GM21528 (cell line): Measurements from ENCODE around the gene HAO2.
"Not testable (repeated sequence)": the region's sequence is repeated elsewhere in the genome, so short reads cannot be mapped to it uniquely, and the experiment has no call there.

Experiments used
- ATAC-seq: cut with Tn5 transposase; IDR thresholded peaks from one replicate; pipeline ENCODE4 v1.9.1; 2021; ENCODE audit warnings: mild to moderate bottlenecking, moderate library complexity; ENCODE audit not compliant: unreplicated experiment, low FRiP score

HAO2 gene

GRCh38 chr1:119341372-119341947, 27.1 kb upstream of the HAO2 start:
- no peak for ATAC-seq

- no peak for ATAC-seq
Observed at GRCh38 chr1:119345398-119345797, 23.2 kb upstream of the HAO2 start.

DNA sequence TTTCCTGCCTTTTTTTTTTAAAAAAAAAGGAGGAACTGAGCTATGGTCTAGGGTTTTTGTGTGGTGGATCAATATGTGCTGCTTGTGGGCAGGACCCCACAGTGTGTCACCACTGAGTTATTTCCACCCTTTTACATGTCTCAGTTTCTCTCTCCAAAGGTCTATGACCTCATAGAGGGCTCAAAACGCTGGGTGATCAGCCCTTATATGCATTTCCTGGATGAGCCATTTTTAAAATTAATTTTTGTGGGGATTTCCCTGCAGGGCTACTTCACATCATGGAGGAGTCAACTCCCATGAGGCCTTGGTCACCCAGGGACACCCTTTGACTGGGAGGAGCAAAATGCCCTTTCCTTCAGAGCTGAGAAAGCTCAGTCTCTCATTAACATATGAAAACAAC, 20.7 kb upstream of the HAO2 start:
- ATAC-seq, result peak; percentile 70

GRCh38 chr1:119348941-119349340, 19.6 kb upstream of the HAO2 start:
- ATAC-seq, result no peak

DNA sequence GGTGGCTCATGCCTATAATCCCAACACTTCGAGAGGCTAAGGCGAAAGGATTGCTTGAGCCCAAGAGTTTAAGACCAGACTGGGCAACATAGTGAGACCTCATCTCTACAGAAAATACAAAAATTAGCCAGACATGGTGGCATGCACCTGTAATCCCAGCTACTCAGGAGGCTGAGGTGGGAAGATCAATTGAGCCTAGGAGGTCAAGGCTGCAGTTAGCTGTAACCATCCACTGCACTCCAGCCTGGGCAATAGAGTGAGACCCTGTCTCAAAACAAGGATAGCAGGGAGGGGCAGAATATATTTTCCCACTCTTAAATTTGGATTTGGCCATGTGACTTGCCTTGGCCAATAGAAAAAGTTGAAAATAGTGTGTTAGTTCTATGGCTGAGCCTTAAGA, 17.7 kb upstream of the HAO2 start:
- not testable (repeated sequence) for ATAC-seq

- ATAC-seq, result no peak
Observed at GRCh38 chr1:119351997-119352396, 16.6 kb upstream of the HAO2 start.

GRCh38 chr1:119353836-119354235, 14.7 kb upstream of the HAO2 start:
- ATAC-seq, result no peak

- ATAC-seq, result no peak
Observed at GRCh38 chr1:119358636-119359035, 9.9 kb upstream of the HAO2 start.

- ATAC-seq, result no peak
Observed at GRCh38 chr1:119359730-119360129, 8.9 kb upstream of the HAO2 start.

DNA sequence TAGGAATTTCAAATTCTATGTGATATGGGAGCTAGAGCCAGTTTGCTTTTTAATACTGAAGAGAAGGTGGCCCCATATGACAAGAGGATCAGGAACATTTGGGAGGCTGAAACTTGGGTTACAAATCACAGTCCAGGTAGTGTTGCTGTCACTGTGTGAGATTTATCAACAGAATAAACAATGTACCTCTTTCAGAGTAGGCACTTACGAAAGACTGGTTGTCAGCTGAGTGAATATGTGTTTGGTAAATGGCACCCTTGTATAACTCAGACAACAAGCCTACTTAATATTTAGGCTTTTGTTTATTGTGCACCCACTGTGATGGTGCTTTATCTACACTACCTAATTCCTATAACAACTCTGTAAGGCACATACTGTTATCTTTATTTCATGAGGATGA, 7.4 kb upstream of the HAO2 start:
- ATAC-seq, result no peak

- no peak for ATAC-seq
Observed at GRCh38 chr1:119361620-119362344, 6.8 kb upstream of the HAO2 start.

- ATAC-seq, result no peak
Observed at GRCh38 chr1:119363162-119363561, 5.4 kb upstream of the HAO2 start.

- no peak for ATAC-seq
Observed at GRCh38 chr1:119364640-119365039, 3.9 kb upstream of the HAO2 start.

- ATAC-seq, result no peak
Observed at GRCh38 chr1:119366424-119366823, 2.2 kb upstream of the HAO2 start.

GRCh38 chr1:119367432-119368124, 1.0 kb upstream of the HAO2 start:
- no peak for ATAC-seq

DNA sequence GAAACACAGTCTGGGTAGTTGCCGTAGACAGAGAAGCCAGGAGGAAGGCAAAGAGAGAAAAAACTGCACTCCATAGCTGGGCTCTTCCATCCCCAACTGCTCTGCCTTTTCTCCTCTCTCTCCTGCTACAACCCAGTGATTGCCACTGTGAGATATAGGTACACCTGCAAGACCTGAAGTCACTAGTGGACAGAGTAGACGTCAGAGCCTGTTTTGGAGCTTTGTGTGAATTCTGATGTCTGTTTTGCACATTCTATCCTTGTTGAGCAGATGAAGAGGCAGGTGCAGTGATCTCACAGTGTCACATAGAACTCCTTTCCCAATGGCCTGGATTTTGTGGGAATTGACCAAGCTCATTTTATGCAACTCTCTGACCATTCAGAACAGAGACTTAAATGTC, 2.2 kb downstream of the HAO2 start:
- no peak for ATAC-seq

GRCh38 chr1:119371815-119372214, 3.2 kb downstream of the HAO2 start:
- ATAC-seq, result no peak

GRCh38 chr1:119372503-119373086, 4.0 kb downstream of the HAO2 start:
- ATAC-seq, result no peak

DNA sequence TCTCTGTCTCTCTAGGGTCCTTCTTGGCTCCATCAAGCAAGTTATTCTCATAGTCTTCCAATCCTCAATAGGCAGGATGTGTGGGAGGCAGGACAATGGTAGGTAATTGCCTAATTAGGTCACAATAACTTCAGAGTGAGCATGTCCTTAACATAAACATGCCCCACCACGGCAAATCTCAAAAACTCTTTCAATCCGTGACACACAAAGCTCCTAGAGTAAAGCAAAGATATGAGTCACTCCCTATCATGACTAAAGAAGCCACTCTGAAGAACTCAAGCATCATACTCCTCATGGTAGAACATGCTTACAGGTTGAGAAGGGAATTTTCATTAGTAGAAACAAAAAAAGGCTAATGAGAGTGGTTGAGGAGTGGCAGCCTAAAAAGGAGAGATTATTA, 4.9 kb downstream of the HAO2 start:
- no peak for ATAC-seq

- ATAC-seq, result no peak
Observed at GRCh38 chr1:119374208-119374874, 5.8 kb downstream of the HAO2 start.

GRCh38 chr1:119375366-119375765, 6.8 kb downstream of the HAO2 start:
- ATAC-seq, result no peak
